B cell (primary cell): ENCODE data around the gene GLIS2. TPM values are rescaled to one million over a fixed set of nuclear protein-coding genes. Genes with fewer than 3 reads are reported as not detected.

Source experiments
- ATAC-seq: fragments of 200-7000 bp; cut with Tn5 transposase; one replicate; pipeline ENCODE4 v1.10.0; 2021; ENCODE audit warnings: low read depth, mild to moderate bottlenecking, moderate number of reproducible peaks, moderate library complexity
- CTCF ChIA-PET: fragments of 350-600 bp; sonication (Branson Sonifier 250); formaldehyde crosslinking; loops from one replicate; lab custom pipeline; 2021; ENCODE audit warnings: antibody characterized with exemption, inconsistent platforms; lab: Charles Lee
- POLR2A ChIA-PET: fragments of 350-600 bp; sonication (Branson Sonifier 250); formaldehyde crosslinking; loops from one replicate; lab custom pipeline; 2021; ENCODE audit warnings: antibody characterized with exemption; lab: Charles Lee
- DNase-seq: peaks from one replicate; pipeline ENCODE4 v3.0.0; 2013
- H2AFZ ChIP-seq: 2 replicates; pipeline ENCODE4 v1.6.1; 2012; ENCODE audit warnings: mild to moderate bottlenecking, low read depth, low read length; ENCODE audit not compliant: insufficient read depth, poor library complexity, severe bottlenecking
- H3K27ac ChIP-seq, 2 donors: 1 replicate in 1 of 2; 2 replicates in 1 of 2; pipeline ENCODE4 v1.5.1; 2012 to 2013; ENCODE audit warnings: low read length in 2 of 2, mild to moderate bottlenecking in 2 of 2, moderate library complexity in 1 of 2
- H3K27me3 ChIP-seq, 4 experiments: fragments of 200-600 bp in 1 of 4; sonication (generic) in 1 of 4; replicated peaks in 1 of 4; 1 replicate in 2 of 4; 2 replicates in 2 of 4; pipeline versions ENCODE4 v1.6.1 to v1.7.0; 2013 to 2016; ENCODE audit warnings: low read length in 3 of 4, mild to moderate bottlenecking in 2 of 4, mixed read lengths in 1 of 4, moderate library complexity in 1 of 4; ENCODE audit not compliant: insufficient read depth in 4 of 4, control insufficient read depth in 3 of 4; ENCODE audit errors: control extremely low read depth in 1 of 4
- H3K36me3 ChIP-seq, 2 experiments: replicated peaks in 1 of 2; 1 replicate in 1 of 2; 2 replicates in 1 of 2; pipeline versions ENCODE4 v1.6.1 to v1.7.1; 2013; ENCODE audit warnings: low read length in 1 of 2; ENCODE audit not compliant: insufficient read depth in 2 of 2, control insufficient read depth in 1 of 2; ENCODE audit errors: control extremely low read depth in 1 of 2, extremely low read depth in 1 of 2
- H3K4me1 ChIP-seq, 2 donors: fragments of 200-600 bp in 1 of 2; sonication (generic) in 1 of 2; 1 replicate in 1 of 2; 2 replicates in 1 of 2; pipeline versions ENCODE4 v1.5.1 to v1.6.1; 2013 to 2017; ENCODE audit warnings: low read length in 2 of 2; ENCODE audit not compliant: control insufficient read depth in 2 of 2, insufficient read depth in 2 of 2
- H3K4me2 ChIP-seq: replicated peaks from 2 replicates; pipeline ENCODE3; 2012; ENCODE audit warnings: mild to moderate bottlenecking, low read depth, low read length; ENCODE audit not compliant: poor library complexity, severe bottlenecking
- H3K4me3 ChIP-seq, 5 experiments: fragments of 200-600 bp in 1 of 5; sonication (generic) in 1 of 5; 1 replicate in 3 of 5; 2 replicates in 2 of 5; pipeline versions ENCODE4 v1.5.1 to v1.7.0; 2011 to 2016; ENCODE audit warnings: low read length in 4 of 5, mild to moderate bottlenecking in 4 of 5, low read depth in 2 of 5, control low read depth in 1 of 5, moderate library complexity in 1 of 5; ENCODE audit not compliant: insufficient read depth in 1 of 5; ENCODE audit errors: control extremely low read depth in 1 of 5, extremely low read depth in 1 of 5
- H3K79me2 ChIP-seq: fragments of 200-600 bp; sonication (generic); one replicate; pipeline ENCODE4 v1.6.0; 2016; ENCODE audit warnings: low read length; ENCODE audit not compliant: control insufficient read depth, insufficient read depth
- H3K9ac ChIP-seq: fragments of 200-600 bp; sonication (generic); 2 replicates; pipeline ENCODE4 v1.6.1; 2017; ENCODE audit warnings: mild to moderate bottlenecking, low read length, moderate library complexity
- H3K9me3 ChIP-seq, 3 donors: one replicate each; pipeline versions ENCODE4 v1.6.1 to v1.7.1; 2013; ENCODE audit warnings: low read length in 2 of 3; ENCODE audit not compliant: control insufficient read depth in 2 of 3, insufficient read depth in 1 of 3; ENCODE audit errors: control extremely low read depth in 1 of 3
- H4K20me1 ChIP-seq: 2 replicates; pipeline ENCODE4 v1.6.0; 2012; ENCODE audit warnings: mild to moderate bottlenecking, low read length; ENCODE audit not compliant: insufficient read depth, control insufficient read depth, poor library complexity, severe bottlenecking
- H3K27ac Mint-ChIP-seq: one replicate; pipeline ENCODE4 v1.8.0; 2021; ENCODE audit warnings: mixed read lengths
- H3K27me3 Mint-ChIP-seq: one replicate; pipeline ENCODE4 v1.8.0; 2021; ENCODE audit warnings: mixed read lengths
- H3K4me1 Mint-ChIP-seq: one replicate; pipeline ENCODE4 v1.8.0; 2021; ENCODE audit warnings: mixed read lengths
- H3K4me3 Mint-ChIP-seq: one replicate; pipeline ENCODE4 v1.8.0; 2021; ENCODE audit warnings: mixed read lengths
- H3K9me3 Mint-ChIP-seq: one replicate; pipeline ENCODE4 v1.8.0; 2022; ENCODE audit warnings: mixed read lengths; ENCODE audit not compliant: insufficient read depth
- EZH2 ChIP-seq: IDR thresholded peaks from 2 replicates; pipeline ENCODE4 v1.6.1; 2012; ENCODE audit warnings: borderline replicate concordance, low read depth, mild to moderate bottlenecking, moderate library complexity, low read length; ENCODE audit not compliant: insufficient read depth, poor library complexity, severe bottlenecking
- WGBS: methylation state at CpG from one replicate; pipeline ENCODE4 v1.1.5; 2013; ENCODE audit warnings: missing lambda C conversion rate; ENCODE audit not compliant: insufficient coverage; 5-methylcytosine and 5-hydroxymethylcytosine counted together
- intact Hi-C: fragments of 100-400 bp; cut with micrococcal nuclease; formaldehyde crosslinking; loops from one replicate; pipeline ENCODE4 v1.10.0; 2022
- polyA plus RNA-seq: library from polyadenylated mRNA; depleted of rRNA; stranded (reverse); fragments of >200 nt; gene quantifications from 2 replicates; pipeline ENCODE4 v1.2.3, GENCODE V29; 2012
- total RNA-seq, 2 donors: library from RNA; stranded (reverse); fragments of 120-200 nt in 1 of 2; gene quantifications; 1 replicate in 1 of 2; 2 replicates in 1 of 2; pipeline versions ENCODE4 v1.2.3 to v1.2.4, GENCODE V29; 2013 to 2022
- TF ChIP-seq, protein P1 (sequence below): fragments of 200-600 bp; IDR thresholded peaks from one replicate; pipeline ENCODE4 v1.8.0; 2022; ENCODE audit warnings: antibody characterized with exemption, mild to moderate bottlenecking

GLIS2 gene
- total and polyA plus RNA-seq, 2 donors (not counting 1 experiment from before 2014, with no cell fraction given): not detected

DNA sequence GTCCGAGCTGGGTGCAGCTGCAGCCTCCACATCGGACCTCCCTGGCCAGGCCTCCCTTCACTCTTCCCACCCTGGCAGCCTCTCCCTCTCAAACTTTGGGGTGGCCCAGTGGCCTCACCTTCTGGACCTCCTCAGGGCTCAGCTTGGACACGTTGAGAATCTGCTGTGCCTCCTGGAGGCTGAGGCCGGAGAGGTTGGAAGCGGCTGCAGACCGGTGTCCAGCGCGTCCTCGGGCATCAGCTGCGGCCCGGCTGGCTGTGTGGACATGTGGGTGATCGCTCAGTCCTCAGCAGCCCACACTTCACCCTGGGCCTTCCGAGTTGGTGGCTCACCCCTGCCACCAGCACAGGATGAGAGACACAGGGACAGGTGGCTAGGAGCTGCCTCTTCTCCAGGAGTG, 25.4 kb downstream of the GLIS2 start:
- TF ChIP-seq EZH2: no peak
- TF ChIP-seq, protein P1, sequence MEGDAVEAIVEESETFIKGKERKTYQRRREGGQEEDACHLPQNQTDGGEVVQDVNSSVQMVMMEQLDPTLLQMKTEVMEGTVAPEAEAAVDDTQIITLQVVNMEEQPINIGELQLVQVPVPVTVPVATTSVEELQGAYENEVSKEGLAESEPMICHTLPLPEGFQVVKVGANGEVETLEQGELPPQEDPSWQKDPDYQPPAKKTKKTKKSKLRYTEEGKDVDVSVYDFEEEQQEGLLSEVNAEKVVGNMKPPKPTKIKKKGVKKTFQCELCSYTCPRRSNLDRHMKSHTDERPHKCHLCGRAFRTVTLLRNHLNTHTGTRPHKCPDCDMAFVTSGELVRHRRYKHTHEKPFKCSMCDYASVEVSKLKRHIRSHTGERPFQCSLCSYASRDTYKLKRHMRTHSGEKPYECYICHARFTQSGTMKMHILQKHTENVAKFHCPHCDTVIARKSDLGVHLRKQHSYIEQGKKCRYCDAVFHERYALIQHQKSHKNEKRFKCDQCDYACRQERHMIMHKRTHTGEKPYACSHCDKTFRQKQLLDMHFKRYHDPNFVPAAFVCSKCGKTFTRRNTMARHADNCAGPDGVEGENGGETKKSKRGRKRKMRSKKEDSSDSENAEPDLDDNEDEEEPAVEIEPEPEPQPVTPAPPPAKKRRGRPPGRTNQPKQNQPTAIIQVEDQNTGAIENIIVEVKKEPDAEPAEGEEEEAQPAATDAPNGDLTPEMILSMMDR: no peak
- 97% methylated on average over 12 of the region's 13 CpGs for WGBS
- intact Hi-C loops: no loop called here
- no peaks in the 10 kb centered on the region for H3K9me3 ChIP-seq
- peaks cover 0 to 11% of the 10 kb centered on the region in 2 experiments for H3K36me3 ChIP-seq
- H3K27me3 ChIP-seq: no peaks in the 10 kb centered on the region
- POLR2A ChIA-PET: no interaction called here
- CTCF ChIA-PET: interaction anchor here (1.3 kb wide), 1 partner anchor 52 kb away, joined by 7 read pairs; no protein-coding TSS in a partner anchor
- ATAC-seq (no peak), DNase-seq (no peak)
- peaks cover 49% of the 10 kb centered on the region for H4K20me1 ChIP-seq
- H3K4me2 ChIP-seq: no peak overlapping the region
- H3K4me1 Mint-ChIP-seq: peaks cover 3% of the 10 kb centered on the region
- no peak overlapping the region for H3K9ac ChIP-seq
- no peak overlapping the region for H3K4me3 ChIP-seq
- H3K27ac ChIP-seq: no peak overlapping the region
- H3K9me3 Mint-ChIP-seq: no peaks in the 10 kb centered on the region
- H2AFZ ChIP-seq: no peak overlapping the region
- no peaks in the 10 kb centered on the region for H3K27me3 Mint-ChIP-seq
- no peak overlapping the region for H3K27ac Mint-ChIP-seq
- H3K4me1 ChIP-seq: no peaks in the 10 kb centered on the region
- H3K4me3 Mint-ChIP-seq: no peak overlapping the region
- H3K79me2 ChIP-seq: peaks cover 71% of the 10 kb centered on the region

DNA sequence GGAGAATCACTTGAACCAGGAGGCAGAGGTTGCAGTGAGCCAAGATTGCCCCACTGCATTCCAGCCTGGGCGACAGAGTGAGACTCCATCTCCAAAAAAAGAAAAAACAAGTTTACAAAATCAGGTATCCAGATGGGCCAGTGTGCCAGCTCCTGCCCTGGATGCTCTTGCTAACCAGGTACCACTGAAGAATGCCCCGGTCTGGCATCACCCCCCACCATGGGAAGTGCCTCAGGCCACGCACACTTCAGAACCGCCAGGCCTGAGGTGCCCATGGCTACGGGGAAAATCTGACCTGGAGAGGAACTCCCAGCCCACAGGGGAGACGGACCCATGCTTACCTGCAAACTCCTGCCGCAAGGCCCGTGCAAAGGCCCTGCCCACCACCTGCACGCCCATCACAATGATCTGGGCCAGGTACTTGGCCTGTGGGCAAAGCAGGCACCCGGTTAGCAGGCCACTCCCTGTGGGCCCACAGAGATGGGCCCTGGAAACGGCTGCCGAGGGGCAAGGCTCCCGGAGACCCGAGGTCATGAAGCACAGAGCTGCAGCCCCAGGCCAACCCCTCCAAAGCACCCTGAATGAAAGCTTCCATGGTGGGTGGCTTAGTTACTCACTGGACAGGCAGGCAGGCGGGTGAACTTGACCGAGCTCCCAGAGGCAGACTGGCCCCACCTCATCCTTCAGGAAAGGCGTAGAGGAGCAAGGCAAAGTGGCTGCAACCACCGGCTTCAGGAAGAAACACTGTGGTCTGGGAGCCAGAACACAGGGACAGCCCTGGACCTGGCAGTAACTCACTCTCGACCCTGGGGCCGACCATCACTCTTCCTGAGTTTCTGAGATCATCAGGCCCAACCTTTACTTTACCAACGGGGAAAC, 27.2 kb downstream of the GLIS2 start:
- Histone ChIP-seq H3K36me3 (peaks cover 1 to 11% of the 10 kb centered on the region in 2 experiments), H3K27ac (no peak overlapping the region)
- intact Hi-C loops: no loop called here

More for the DNA sequence above, 27.2 kb downstream of the GLIS2 start:
- H3K27ac Mint-ChIP-seq: no peak overlapping the region
- no peaks in the 10 kb centered on the region for H3K9me3 Mint-ChIP-seq
- Histone ChIP-seq H3K4me2 (no peak overlapping the region), H3K4me3 (no peak overlapping the region), H2AFZ (no peak overlapping the region), H3K79me2 (peaks cover 70% of the 10 kb centered on the region), H3K27me3 (no peaks in the 10 kb centered on the region), H4K20me1 (peaks cover 56% of the 10 kb centered on the region), H3K9ac (no peak overlapping the region), H3K4me1 (no peaks in the 10 kb centered on the region), H3K9me3 (no peaks in the 10 kb centered on the region)
- H3K27me3 Mint-ChIP-seq: no peaks in the 10 kb centered on the region
- no peak for ATAC-seq
- TF ChIP-seq, protein P1: no peak
- no peak for TF ChIP-seq EZH2
- POLR2A ChIA-PET: interaction anchor here (0.6 kb wide), 1 partner anchor 144 kb away, joined by 7 read pairs; no protein-coding TSS in a partner anchor
- H3K4me3 Mint-ChIP-seq: no peak overlapping the region
- no peak for DNase-seq
- H3K4me1 Mint-ChIP-seq: peaks cover 5% of the 10 kb centered on the region
- CTCF ChIA-PET: no interaction called here
- WGBS: 96% methylated on average over 21 of the region's 21 CpGs
